ENCODE results near the gene LMNA.

Gene LMNA

GRCh38 chr1:156151093-156151688 is 36.7 kb downstream of the LMNA start:
- DNase-seq (ENCODE audit: low read depth in 1 of 2, low spot score in 1 of 2): no peak
- no peak overlapping the region for H3K4me3 ChIP-seq (replicated peaks; ENCODE audit: insufficient read depth, low read length)
- no peak overlapping the region for H3K27ac ChIP-seq (replicated peaks)
- TF ChIP-seq REST (IDR thresholded peaks at IDR 0.05; ENCODE audit: insufficient replicate concordance, low read depth): no peak
- no peak for TF ChIP-seq CTCF (IDR thresholded peaks at IDR 0.05; ENCODE audit: insufficient read depth, low read length)
- no peak for TF ChIP-seq SPI1 (IDR thresholded peaks at IDR 0.05; ENCODE audit: borderline replicate concordance, low read depth)
- no peak for TF ChIP-seq GABPA (IDR thresholded peaks at IDR 0.05; ENCODE audit: low read depth)
- TF ChIP-seq POLR2AphosphoS5 (IDR thresholded peaks at IDR 0.05; ENCODE audit: low read depth): no peak
- no peaks in the 10 kb centered on the region for H3K27me3 ChIP-seq (ENCODE audit: insufficient read depth, poor library complexity, severe bottlenecking)

- H3K27me3 ChIP-seq (ENCODE audit: insufficient read depth, poor library complexity, severe bottlenecking): no peaks in the 10 kb centered on the region
- H3K4me3 ChIP-seq (replicated peaks; ENCODE audit: insufficient read depth, low read length): no peak overlapping the region
- no peak overlapping the region for H3K27ac ChIP-seq (replicated peaks)
- no peak for TF ChIP-seq GABPA (IDR thresholded peaks at IDR 0.05; ENCODE audit: low read depth)
- TF ChIP-seq POLR2AphosphoS5 (IDR thresholded peaks at IDR 0.05; ENCODE audit: low read depth): no peak
- TF ChIP-seq REST (IDR thresholded peaks at IDR 0.05; ENCODE audit: insufficient replicate concordance, low read depth): no peak
- TF ChIP-seq SPI1 (IDR thresholded peaks at IDR 0.05; ENCODE audit: borderline replicate concordance, low read depth): no peak
- TF ChIP-seq CTCF (IDR thresholded peaks at IDR 0.05; ENCODE audit: insufficient read depth, low read length): no peak
- no peak for DNase-seq (ENCODE audit: low read depth in 1 of 2, low spot score in 1 of 2)
Measured at GRCh38 chr1:156152628-156153027, 38.1 kb downstream of the LMNA start.

- Histone ChIP-seq H3K27ac (replicated peaks) (peak within 1 kb of the TSS; percentile 81), H3K4me3 (replicated peaks; ENCODE audit: insufficient read depth, low read length) (peak within 1 kb of the TSS; percentile 75), H3K27me3 (ENCODE audit: insufficient read depth, poor library complexity, severe bottlenecking) (no peaks in the 10 kb centered on the region)
- no peak for TF ChIP-seq POLR2AphosphoS5 (IDR thresholded peaks at IDR 0.05; ENCODE audit: low read depth)
- no peak for TF ChIP-seq CTCF (IDR thresholded peaks at IDR 0.05; ENCODE audit: insufficient read depth, low read length)
- DNase-seq (ENCODE audit: low read depth in 1 of 2, low spot score in 1 of 2): no peak
Measured at GRCh38 chr1:156153362-156153761, 38.9 kb downstream of the LMNA start, which contains the start of gene SEMA4A. SEMA4A (plus strand) TSS chr1:156153585; CDS start chr1:156154579, 994 bp downstream.

- TF ChIP-seq POLR2AphosphoS5 (IDR thresholded peaks at IDR 0.05; ENCODE audit: low read depth): peak; percentile 3; the same call in 1 of the 2 replicates
- TF ChIP-seq GABPA (IDR thresholded peaks at IDR 0.05; ENCODE audit: low read depth): peak; percentile 61
- TF ChIP-seq CTCF (IDR thresholded peaks at IDR 0.05; ENCODE audit: insufficient read depth, low read length): no peak
- TF ChIP-seq REST (IDR thresholded peaks at IDR 0.05; ENCODE audit: insufficient replicate concordance, low read depth): no peak
- Histone ChIP-seq H3K27me3 (ENCODE audit: insufficient read depth, poor library complexity, severe bottlenecking) (no peaks in the 10 kb centered on the region), H3K27ac (replicated peaks) (peak overlapping the region; percentile 81), H3K4me3 (replicated peaks; ENCODE audit: insufficient read depth, low read length) (peak overlapping the region; percentile 75)
- peak; percentile 96 to 98 for DNase-seq (ENCODE audit: low read depth in 1 of 2, low spot score in 1 of 2)
Measured at GRCh38 chr1:156154317-156154749, 39.8 kb downstream of the LMNA start.
